Measurements from ENCODE around the gene NAA80. TPM values are rescaled to one million over a fixed set of nuclear protein-coding genes. Genes with fewer than 3 reads are reported as not detected.

NAA80 gene
- total and polyA plus RNA-seq, 2 of the 13 experiments (the other 11 are each of a cell fraction or from before 2014, with no cell fraction given) = 3.4 to 8.7 TPM

DNA sequence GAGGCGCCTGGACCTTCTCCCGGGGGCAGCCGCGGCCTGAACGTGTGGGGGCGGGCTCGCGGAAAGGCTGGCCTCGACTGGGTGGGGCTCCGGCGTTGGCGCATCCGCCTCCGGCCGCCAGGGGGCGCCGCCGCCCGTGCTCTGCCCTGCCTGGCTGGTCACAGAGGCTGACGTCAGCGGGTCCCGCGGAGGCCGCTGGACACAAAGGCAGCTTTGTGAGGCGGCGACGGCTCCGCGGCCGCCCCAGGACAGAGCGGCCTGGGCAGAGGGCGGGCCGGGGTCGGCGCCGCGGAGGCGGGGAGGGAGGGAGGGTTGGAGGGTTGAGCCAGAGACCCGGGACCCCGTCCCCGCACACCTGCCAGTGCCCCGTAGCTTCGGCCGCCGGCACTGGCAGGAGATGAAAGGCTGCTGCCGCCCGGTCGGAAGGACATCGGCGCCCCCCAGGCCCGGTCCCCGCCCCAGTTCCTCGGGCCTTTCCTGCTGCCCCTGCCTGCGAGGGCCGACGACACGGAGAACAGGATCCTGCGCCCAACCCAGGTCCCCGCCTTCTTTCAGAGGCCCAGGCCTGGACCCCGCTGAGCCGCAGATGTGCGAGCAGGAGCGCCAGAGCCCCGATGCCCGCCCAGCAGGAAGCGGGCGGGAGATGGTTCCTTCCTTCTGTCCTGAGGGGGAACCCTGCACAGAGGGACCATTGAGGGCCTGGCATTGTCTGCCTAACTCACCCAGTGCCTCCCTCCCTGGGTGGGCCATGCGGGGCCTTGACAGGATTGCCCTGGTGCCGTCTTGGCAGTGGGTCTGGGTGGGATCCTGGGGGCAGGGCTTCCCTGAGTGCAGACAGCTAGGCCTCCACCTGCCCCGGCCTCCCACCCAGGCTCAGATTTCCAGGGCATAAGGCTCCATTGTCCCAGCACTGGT is 38.9 kb downstream of the NAA80 start (continued):
- TF ChIP-seq, protein P1, sequence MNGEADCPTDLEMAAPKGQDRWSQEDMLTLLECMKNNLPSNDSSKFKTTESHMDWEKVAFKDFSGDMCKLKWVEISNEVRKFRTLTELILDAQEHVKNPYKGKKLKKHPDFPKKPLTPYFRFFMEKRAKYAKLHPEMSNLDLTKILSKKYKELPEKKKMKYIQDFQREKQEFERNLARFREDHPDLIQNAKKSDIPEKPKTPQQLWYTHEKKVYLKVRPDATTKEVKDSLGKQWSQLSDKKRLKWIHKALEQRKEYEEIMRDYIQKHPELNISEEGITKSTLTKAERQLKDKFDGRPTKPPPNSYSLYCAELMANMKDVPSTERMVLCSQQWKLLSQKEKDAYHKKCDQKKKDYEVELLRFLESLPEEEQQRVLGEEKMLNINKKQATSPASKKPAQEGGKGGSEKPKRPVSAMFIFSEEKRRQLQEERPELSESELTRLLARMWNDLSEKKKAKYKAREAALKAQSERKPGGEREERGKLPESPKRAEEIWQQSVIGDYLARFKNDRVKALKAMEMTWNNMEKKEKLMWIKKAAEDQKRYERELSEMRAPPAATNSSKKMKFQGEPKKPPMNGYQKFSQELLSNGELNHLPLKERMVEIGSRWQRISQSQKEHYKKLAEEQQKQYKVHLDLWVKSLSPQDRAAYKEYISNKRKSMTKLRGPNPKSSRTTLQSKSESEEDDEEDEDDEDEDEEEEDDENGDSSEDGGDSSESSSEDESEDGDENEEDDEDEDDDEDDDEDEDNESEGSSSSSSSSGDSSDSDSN (CRISPR knock-in tag; IDR thresholded peaks at IDR 0.05) = peak; percentile 98
- TF ChIP-seq, protein P2, sequence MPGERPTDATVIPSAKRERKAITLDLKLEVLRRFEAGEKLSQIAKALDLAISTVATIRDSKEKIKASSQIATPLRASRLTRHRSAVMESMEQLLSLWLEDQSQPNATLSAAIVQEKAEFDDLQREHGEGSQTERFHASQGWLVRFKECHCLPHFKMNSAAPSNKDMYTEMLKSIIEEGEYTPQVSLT (CRISPR knock-in tag; IDR thresholded peaks at IDR 0.05; ENCODE audit: borderline replicate concordance, low read depth) = peak; percentile 73; the same call in 1 of the 2 replicates
- TF ChIP-seq, protein P3, sequence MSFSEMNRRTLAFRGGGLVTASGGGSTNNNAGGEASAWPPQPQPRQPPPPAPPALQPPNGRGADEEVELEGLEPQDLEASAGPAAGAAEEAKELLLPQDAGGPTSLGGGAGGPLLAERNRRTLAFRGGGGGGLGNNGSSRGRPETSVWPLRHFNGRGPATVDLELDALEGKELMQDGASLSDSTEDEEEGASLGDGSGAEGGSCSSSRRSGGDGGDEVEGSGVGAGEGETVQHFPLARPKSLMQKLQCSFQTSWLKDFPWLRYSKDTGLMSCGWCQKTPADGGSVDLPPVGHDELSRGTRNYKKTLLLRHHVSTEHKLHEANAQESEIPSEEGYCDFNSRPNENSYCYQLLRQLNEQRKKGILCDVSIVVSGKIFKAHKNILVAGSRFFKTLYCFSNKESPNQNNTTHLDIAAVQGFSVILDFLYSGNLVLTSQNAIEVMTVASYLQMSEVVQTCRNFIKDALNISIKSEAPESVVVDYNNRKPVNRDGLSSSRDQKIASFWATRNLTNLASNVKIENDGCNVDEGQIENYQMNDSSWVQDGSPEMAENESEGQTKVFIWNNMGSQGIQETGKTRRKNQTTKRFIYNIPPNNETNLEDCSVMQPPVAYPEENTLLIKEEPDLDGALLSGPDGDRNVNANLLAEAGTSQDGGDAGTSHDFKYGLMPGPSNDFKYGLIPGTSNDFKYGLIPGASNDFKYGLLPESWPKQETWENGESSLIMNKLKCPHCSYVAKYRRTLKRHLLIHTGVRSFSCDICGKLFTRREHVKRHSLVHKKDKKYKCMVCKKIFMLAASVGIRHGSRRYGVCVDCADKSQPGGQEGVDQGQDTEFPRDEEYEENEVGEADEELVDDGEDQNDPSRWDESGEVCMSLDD (CRISPR knock-in tag; IDR thresholded peaks at IDR 0.05; ENCODE audit: borderline replicate concordance) = peak; percentile 76; the same call in 1 of the 2 replicates
- TF ChIP-seq, protein P4, sequence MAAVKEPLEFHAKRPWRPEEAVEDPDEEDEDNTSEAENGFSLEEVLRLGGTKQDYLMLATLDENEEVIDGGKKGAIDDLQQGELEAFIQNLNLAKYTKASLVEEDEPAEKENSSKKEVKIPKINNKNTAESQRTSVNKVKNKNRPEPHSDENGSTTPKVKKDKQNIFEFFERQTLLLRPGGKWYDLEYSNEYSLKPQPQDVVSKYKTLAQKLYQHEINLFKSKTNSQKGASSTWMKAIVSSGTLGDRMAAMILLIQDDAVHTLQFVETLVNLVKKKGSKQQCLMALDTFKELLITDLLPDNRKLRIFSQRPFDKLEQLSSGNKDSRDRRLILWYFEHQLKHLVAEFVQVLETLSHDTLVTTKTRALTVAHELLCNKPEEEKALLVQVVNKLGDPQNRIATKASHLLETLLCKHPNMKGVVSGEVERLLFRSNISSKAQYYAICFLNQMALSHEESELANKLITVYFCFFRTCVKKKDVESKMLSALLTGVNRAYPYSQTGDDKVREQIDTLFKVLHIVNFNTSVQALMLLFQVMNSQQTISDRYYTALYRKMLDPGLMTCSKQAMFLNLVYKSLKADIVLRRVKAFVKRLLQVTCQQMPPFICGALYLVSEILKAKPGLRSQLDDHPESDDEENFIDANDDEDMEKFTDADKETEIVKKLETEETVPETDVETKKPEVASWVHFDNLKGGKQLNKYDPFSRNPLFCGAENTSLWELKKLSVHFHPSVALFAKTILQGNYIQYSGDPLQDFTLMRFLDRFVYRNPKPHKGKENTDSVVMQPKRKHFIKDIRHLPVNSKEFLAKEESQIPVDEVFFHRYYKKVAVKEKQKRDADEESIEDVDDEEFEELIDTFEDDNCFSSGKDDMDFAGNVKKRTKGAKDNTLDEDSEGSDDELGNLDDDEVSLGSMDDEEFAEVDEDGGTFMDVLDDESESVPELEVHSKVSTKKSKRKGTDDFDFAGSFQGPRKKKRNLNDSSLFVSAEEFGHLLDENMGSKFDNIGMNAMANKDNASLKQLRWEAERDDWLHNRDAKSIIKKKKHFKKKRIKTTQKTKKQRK (IDR thresholded peaks at IDR 0.05; ENCODE audit: low read length) = no peak
- TF ChIP-seq, protein P5, sequence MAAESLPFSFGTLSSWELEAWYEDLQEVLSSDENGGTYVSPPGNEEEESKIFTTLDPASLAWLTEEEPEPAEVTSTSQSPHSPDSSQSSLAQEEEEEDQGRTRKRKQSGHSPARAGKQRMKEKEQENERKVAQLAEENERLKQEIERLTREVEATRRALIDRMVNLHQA (CRISPR knock-in tag; IDR thresholded peaks at IDR 0.05) = no peak
- no peak; the same call in 1 of the 2 replicates for TF ChIP-seq BRCA1 (CRISPR knock-in tag; IDR thresholded peaks at IDR 0.05)
- TF ChIP-seq TBP (CRISPR knock-in tag; IDR thresholded peaks at IDR 0.05) = no peak
- no peak for TF ChIP-seq NFATC3 (CRISPR knock-in tag; IDR thresholded peaks at IDR 0.05)
- TF ChIP-seq ZBTB7A (CRISPR knock-in tag; IDR thresholded peaks at IDR 0.05) = peak; percentile 98
- peak; percentile 61; the same call in 1 of the 2 replicates for TF ChIP-seq MXD4 (CRISPR knock-in tag; IDR thresholded peaks at IDR 0.05)
- TF ChIP-seq SRSF9 (IDR thresholded peaks at IDR 0.05; ENCODE audit: borderline replicate concordance, insufficient read depth, low read depth, low read length, poor library complexity, severe bottlenecking) = no peak
- TF ChIP-seq, protein P6, sequence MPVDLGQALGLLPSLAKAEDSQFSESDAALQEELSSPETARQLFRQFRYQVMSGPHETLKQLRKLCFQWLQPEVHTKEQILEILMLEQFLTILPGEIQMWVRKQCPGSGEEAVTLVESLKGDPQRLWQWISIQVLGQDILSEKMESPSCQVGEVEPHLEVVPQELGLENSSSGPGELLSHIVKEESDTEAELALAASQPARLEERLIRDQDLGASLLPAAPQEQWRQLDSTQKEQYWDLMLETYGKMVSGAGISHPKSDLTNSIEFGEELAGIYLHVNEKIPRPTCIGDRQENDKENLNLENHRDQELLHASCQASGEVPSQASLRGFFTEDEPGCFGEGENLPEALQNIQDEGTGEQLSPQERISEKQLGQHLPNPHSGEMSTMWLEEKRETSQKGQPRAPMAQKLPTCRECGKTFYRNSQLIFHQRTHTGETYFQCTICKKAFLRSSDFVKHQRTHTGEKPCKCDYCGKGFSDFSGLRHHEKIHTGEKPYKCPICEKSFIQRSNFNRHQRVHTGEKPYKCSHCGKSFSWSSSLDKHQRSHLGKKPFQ (CRISPR knock-in tag; IDR thresholded peaks at IDR 0.05; ENCODE audit: insufficient replicate concordance) = peak; percentile 41
- no peak for TF ChIP-seq ARNT (IDR thresholded peaks at IDR 0.05)
- TF ChIP-seq NFYC (CRISPR knock-in tag; IDR thresholded peaks at IDR 0.05) = 0 out of 2 replicates have a peak, but pooled peaks have one; percentile 19
- TF ChIP-seq ZNF251 (CRISPR knock-in tag; IDR thresholded peaks at IDR 0.05) = no peak
- peak; percentile 86 for TF ChIP-seq SP4 (CRISPR knock-in tag; IDR thresholded peaks at IDR 0.05)
